DMS 273 (cell line): ENCODE results near the gene RAI14.
"Not testable (repeated sequence)": the region's sequence is repeated elsewhere in the genome, so short reads cannot be mapped to it uniquely, and the experiment has no call there.

Experiments used
- DNase-seq: peaks from one replicate; lab custom pipeline; 2025; ENCODE audit not compliant: unreplicated experiment; lab: John Stamatoyannopoulos, UW

Gene RAI14

GRCh38 chr5:34724741-34725140 lies 68.6 kb downstream of the RAI14 start:
- DNase-seq, result no peak

- DNase-seq, result not testable (repeated sequence)
Measured at GRCh38 chr5:34727166-34727749, 71.1 kb downstream of the RAI14 start.

- no peak for DNase-seq
Measured at GRCh38 chr5:34728236-34728635, 72.1 kb downstream of the RAI14 start.

GRCh38 chr5:34731435-34732232 lies 75.5 kb downstream of the RAI14 start:
- DNase-seq, result no peak

GRCh38 chr5:34734326-34734725 lies 78.2 kb downstream of the RAI14 start:
- DNase-seq, result no peak

- no peak for DNase-seq
Measured at GRCh38 chr5:34735491-34736426, 79.6 kb downstream of the RAI14 start.

- no peak for DNase-seq
Measured at GRCh38 chr5:34736445-34737115, 80.5 kb downstream of the RAI14 start.

- no peak for DNase-seq
Measured at GRCh38 chr5:34737731-34738130, 81.6 kb downstream of the RAI14 start.

GRCh38 chr5:34738381-34738780 lies 82.3 kb downstream of the RAI14 start:
- DNase-seq, result no peak

- DNase-seq, result no peak
Measured at GRCh38 chr5:34740389-34740806, 84.3 kb downstream of the RAI14 start.

GRCh38 chr5:34742061-34742460 lies 85.9 kb downstream of the RAI14 start:
- DNase-seq, result no peak

GRCh38 chr5:34743878-34744277 lies 87.8 kb downstream of the RAI14 start:
- DNase-seq, result no peak

- DNase-seq, result no peak
Measured at GRCh38 chr5:34748431-34748830, 92.3 kb downstream of the RAI14 start.

GRCh38 chr5:34749431-34749873 lies 93.3 kb downstream of the RAI14 start:
- no peak for DNase-seq

- DNase-seq, result no peak
Measured at GRCh38 chr5:34750206-34750605, 94.1 kb downstream of the RAI14 start.

GRCh38 chr5:34751807-34752736 lies 95.9 kb downstream of the RAI14 start:
- DNase-seq, result no peak

GRCh38 chr5:34753236-34753635 lies 97.1 kb downstream of the RAI14 start:
- DNase-seq, result not testable (repeated sequence)

- DNase-seq, result no peak
Measured at GRCh38 chr5:34755926-34756325, 99.8 kb downstream of the RAI14 start.

GRCh38 chr5:34756781-34757624 lies 100.9 kb downstream of the RAI14 start:
- DNase-seq, result no peak
